GM10266 (cell line): Measurements from ENCODE around the gene HOMER2.

ENCODE experiments used
- DNase-seq: peaks from one replicate; pipeline ENCODE4 v3.0.0; 2012; ENCODE audit errors: extremely low spot score
- CTCF ChIP-seq: IDR thresholded peaks from 2 replicates; pipeline ENCODE4 v1.5.1; 2012; ENCODE audit warnings: mild to moderate bottlenecking, low read depth; ENCODE audit not compliant: control insufficient read depth, insufficient read depth; ENCODE audit errors: missing control alignments

HOMER2 gene

DNA sequence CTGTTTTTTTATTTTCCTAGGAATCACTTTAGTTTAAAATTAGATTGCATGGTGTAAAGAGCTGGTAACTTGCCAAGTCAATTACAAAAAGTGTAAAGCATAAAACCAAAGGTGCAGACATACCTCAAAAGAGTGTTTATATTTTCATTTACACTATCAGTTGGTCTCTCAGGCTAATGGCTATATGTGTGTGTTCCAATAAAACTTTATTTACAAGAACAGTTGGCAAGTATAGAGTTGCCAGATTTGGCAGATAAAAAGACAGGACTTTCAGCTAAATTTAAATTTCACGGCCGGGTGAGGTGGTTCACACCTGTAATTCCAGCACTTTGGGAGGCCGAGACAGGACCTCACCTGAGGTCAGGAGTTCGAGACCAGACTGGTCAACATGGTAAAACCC, 41.1 kb downstream of the HOMER2 start:
- no peak for TF ChIP-seq CTCF
- no peak for DNase-seq

- TF ChIP-seq CTCF = no peak
- DNase-seq = no peak
Observed at GRCh38 chr15:82910721-82911120, 41.8 kb downstream of the HOMER2 start.

DNA sequence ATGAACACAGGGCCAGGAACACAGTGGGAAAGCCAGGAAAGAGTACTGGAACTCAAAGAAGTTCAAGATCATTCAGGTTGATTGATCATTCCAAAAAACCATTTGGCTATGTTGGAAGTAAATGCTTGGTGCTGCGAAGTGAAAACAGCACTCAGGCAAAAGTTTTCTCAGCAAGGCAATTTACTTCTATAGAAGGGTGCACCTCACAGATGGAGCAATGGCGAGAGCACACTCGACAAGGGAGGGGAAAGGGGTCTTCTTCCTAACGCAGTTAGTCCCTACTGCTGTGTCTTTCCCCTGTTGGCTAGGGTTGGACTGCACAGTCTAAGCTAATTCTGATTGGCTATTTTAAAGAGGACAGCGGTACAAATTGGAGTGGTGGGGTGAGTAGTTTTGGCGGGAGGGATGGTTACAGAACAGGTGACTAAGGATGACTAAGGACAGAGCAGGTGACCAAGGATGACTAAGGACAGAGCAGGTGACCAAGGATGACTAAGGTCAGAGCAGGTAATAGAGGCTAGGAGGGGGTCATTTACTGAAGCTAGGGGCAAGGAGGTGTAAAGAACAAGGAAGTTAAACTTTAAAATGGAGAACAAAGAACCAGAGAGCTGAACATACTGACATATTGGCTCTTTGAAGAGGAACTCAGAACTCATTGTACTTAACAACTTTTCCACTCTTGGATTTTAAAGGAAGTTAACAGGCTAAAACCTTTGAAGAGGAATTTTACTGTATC, 43.3 kb downstream of the HOMER2 start:
- DNase-seq = no peak
- TF ChIP-seq CTCF = no peak

- no peak for TF ChIP-seq CTCF
- no peak for DNase-seq
Observed at GRCh38 chr15:82907350-82907749, 45.2 kb downstream of the HOMER2 start.

DNA sequence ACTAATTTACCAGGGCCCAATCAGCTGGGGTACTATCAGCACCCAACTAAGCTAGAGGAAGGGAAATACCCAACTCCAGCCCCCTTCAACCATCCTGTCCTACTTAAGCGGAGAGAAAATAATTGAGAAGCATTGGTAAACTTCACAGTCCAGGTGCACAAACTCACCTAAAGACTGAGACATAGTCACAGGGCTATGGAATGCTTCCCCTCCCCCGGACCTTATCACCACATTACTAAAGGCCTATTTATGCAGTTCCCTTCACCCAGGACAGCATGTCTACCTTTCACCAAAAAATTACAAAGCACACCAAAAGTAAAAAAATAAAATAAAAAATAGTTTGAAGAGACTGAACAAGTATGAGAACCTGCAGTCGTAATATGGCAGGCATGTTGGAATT, 47.9 kb downstream of the HOMER2 start:
- no peak for TF ChIP-seq CTCF
- DNase-seq = no peak

- no peak for TF ChIP-seq CTCF
- no peak for DNase-seq
Observed at GRCh38 chr15:82903511-82903910, 49.0 kb downstream of the HOMER2 start.

- no peak for DNase-seq
- TF ChIP-seq CTCF = no peak
Observed at GRCh38 chr15:82901114-82901805, 51.3 kb downstream of the HOMER2 start.
